D721Med (cell line): ENCODE measurements around the gene MNT.

Experiments used
- DNase-seq: peaks from one replicate; pipeline ENCODE4 v3.0.0; 2011; ENCODE audit warnings: low spot score; ENCODE audit not compliant: insufficient read length
- FAIRE-seq: peaks from 2 replicates; lab custom pipeline; 2011; peaks lifted over from hg19 to GRCh38; lab: Jason Lieb, UNC
- CTCF ChIP-seq: IDR thresholded peaks from 2 replicates; pipeline ENCODE4 v1.5.1; 2012; ENCODE audit warnings: mild to moderate bottlenecking, control low read depth; ENCODE audit not compliant: insufficient read depth; ENCODE audit errors: missing control alignments

MNT gene

DNA sequence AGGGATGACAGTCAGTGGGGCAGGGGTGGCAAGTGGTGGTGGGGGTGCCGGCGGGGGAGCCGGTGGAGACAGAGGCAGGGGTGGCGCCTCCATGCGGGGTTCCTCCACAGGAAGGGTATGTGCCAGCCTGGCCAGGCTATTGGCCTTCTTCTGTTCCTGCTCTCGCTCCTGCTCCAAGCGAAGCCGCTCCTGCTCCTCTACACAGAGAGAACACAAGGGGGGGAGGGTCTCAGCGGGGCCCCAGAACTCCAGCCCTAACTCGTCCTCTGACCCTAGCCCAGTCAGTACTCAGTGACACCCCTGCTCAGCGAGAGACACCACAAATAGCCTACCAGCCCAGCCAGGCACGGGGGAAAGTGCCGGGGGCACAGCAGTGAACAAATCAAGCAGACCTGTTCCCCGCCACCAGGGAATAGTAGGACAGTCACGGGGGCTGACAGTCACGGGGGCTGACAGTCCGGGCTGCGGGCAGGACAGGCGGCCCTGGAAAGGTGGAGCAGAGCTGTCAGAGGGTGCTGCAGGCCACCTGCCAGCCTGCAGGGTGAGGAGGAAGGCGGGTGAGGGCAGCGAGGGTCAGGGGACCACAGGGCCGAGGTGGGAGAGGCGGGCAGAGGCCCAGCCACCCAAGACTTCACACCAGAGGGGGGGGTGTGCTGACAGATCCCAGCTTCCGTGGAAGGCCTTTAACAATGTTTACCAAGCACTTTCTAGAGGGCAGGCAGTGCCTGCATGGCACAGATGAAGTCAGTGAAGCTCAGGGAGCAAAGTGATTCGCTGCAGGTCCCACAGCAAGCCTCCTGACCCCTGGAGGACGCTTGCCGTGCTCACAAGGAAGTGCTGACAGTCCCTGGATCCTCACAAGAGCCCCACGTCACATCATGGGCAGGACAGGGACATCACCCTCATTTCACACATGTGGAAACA lies 5.3 kb downstream of the MNT start:
- FAIRE-seq (no peak), DNase-seq (no peak)
- no peak for TF ChIP-seq CTCF

- FAIRE-seq: no peak
Measured at GRCh38 chr17:2394775-2395201, 6.1 kb downstream of the MNT start.

DNA sequence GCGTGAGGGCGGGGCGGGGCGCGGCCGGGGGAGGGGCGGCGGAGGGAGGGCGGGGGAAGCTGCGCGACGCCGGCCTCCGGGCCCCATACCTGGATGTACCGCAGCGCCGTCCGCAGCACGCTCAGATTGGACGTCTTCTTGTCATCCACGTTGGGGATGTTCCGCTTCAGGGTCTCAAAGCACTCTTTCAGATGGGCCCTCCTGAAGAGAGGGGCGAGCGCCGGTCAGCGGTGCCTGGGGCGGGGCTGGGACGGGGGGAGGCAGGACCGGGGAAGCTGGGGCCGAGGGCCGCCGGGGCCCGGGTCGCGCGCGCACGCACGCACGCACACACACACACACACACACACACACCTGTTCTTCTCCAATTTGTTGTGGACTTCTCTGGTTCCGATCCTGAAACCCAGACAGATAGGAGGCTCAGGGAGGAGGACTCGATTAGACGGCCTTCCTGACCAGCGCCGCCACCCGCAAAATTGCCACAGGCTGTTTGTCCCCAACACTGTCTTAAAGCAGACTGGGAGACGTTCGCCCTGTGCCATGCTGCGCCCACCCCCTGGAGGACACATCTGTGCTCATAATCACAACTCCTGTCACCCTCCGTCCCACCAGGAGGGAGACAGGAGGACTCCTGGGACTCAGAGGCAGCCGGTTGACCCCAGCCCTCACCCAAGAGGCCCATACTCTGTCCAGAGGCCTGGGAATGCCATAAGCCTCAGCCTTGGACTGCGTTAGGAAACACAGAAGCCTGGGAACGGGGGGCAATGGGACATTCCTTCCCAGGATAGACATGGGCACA lies 6.7 kb downstream of the MNT start:
- DNase-seq (no peak), FAIRE-seq (no peak)
- TF ChIP-seq CTCF: no peak

More at GRCh38 chr17:2394775-2395201, 6.1 kb downstream of the MNT start:
- DNase-seq: no peak
- no peak for TF ChIP-seq CTCF

DNA sequence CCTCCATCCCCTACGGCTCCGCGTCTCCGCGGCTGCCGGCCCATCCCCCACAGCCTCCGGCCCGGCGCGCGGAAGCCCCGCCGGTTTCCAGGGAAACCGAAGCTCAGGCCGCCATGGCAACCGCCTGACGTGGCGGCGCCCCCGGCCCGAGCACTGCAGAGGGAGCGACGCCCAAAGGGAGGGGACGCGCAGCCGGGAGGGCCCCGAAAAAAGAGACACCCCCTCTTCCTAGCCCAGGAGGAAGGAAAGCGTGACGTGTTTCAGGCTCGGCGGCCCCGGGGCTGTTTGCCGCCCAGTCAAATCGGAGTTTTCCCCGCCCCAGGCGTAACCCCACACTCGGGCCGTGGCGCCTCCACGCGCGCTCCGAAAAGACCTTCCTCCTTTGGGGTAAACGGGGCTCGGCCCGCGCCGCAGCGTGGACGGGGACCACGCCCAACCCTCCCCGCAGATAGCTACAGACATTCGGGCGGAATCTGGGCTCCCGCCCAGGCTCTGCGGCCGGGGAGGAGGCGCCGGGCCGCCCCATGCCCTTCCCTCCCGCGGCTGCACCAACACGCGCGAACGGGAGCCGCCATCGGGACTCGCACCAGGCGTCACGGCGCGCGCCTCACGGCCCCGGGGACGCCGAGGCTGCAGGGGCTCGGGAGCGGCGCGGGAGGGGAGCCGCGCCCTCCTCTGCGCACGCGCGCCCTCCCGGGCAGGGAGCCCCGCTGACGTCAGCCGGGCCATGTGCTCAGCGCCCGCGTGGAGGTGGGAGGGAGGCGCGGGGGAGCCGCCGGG lies 7.5 kb downstream of the MNT start:
- TF ChIP-seq CTCF: no peak
- peak; percentile 89 for DNase-seq
- FAIRE-seq: no peak

DNA sequence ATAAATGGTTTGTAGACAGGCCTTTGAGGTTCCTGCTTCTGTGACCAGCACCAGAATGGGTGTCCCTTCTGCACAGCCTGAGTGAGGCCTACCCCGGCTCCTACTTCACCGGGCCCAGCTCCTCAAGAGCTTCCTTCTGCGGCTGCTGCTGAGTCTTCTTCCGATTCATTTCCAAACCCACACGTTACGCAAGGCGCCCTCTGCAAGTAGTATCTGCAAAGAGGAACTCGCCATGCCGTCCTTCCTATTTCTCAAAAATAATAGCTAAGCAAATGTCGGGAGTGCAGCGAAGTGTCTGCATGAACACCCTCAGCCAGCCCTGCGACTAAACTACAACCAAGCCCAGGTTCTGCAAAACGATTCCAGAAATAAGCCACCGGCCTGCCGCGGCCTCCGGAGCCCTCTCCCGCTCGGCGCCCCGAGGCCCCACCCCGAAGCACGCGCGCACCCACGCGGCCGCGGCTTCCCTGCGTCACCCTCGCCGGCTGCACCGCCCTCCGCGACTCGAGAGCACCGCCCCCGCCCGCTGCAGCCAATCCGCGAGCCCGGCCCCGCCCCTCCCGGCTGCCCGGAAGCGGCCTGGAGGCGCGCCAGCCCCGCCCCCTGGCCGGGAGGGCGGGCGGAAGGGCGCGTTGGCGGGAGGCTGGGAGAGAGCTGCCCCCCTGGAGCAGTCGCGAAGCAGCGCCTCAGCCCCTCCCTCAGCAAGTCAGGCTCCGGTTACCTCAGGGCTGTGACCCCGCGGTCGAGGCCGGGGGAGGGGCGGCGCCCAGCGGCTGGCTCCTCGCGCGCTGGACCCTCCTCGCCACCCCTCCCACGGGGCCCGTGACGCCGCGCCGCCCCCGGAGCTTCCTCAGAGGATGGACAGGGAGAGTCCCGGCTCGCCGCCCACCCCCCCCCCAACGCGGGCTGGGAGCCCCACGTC lies 8.3 kb downstream of the MNT start:
- no peak for TF ChIP-seq CTCF
- FAIRE-seq: no peak

GRCh38 chr17:2391597-2392251 lies 9.1 kb downstream of the MNT start:
- no peak for FAIRE-seq
- DNase-seq: no peak
- no peak for TF ChIP-seq CTCF

More for the DNA sequence above, 8.3 kb downstream of the MNT start:
- DNase-seq: peak; percentile 86
